Measurements from ENCODE around the gene SYPL1.
"Not testable (repeated sequence)": the region's sequence is repeated elsewhere in the genome, so short reads cannot be mapped to it uniquely, and the experiment has no call there.

Gene SYPL1

DNA sequence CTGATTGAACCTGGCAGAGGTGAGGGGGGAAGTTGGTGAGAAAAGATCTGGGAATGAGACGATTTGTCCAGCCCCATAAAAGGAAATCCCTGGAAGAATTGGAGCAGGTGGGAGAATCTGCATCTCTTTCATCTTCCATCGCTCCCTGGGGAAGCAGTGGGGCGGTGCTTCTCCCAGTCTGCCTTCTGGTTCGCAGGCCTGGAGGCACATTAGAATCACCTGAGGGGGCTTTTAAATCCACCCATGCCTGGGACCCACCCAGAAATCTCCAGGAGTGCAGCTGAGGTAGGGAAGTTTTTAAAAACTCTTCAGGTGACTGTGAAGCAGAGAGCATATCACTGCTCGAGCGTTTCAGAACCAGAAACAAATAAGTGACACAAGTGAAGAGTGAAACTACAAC lies 26.7 kb upstream of the SYPL1 start:
- H3K4me1 ChIP-seq (ENCODE audit: control insufficient read depth, insufficient read depth, low read length): peaks cover 13% of the 10 kb centered on the region
- H3K9me3 ChIP-seq (ENCODE audit: control insufficient read depth, insufficient read depth, low read depth, low read length): peaks cover 3% of the 10 kb centered on the region; the same call in 1 of the 2 replicates
- H3K27ac ChIP-seq (ENCODE audit: low read depth, low read length): no peak overlapping the region
- no peaks in the 10 kb centered on the region for H3K27me3 ChIP-seq (ENCODE audit: control insufficient read depth, insufficient read depth, low read length)
- no peak overlapping the region; the same call in 1 of the 2 replicates for H3K4me3 ChIP-seq (ENCODE audit: low read depth, low read length)
- H3K9ac ChIP-seq (ENCODE audit: low read length): peak overlapping the region; percentile 58
- H3K36me3 ChIP-seq (ENCODE audit: control insufficient read depth, insufficient read depth, low read length): no peaks in the 10 kb centered on the region

DNA sequence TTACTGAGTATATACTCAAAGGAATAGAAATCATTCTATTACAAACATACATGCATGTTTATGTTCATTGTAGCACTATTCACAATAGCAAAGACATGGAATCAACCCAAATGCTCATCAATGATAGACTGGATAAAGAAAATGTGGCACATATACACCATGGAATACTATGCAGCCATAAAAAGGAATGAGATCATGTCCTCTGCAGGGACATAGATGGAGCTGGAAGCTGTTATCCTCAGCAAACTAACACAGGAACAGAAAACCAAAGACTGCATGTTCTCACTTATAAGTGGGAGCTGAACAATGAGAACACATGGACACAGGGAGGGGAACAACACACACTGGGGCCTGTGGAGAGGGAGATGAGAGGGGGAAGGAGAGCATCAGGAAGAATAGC lies 26.1 kb upstream of the SYPL1 start:
- not testable (repeated sequence) for H3K36me3 ChIP-seq (ENCODE audit: control insufficient read depth, insufficient read depth, low read length); H3K9me3 ChIP-seq (ENCODE audit: control insufficient read depth, insufficient read depth, low read depth, low read length); H3K27ac ChIP-seq (ENCODE audit: low read depth, low read length); H3K4me1 ChIP-seq (ENCODE audit: control insufficient read depth, insufficient read depth, low read length); H3K4me3 ChIP-seq (ENCODE audit: low read depth, low read length); H3K9ac ChIP-seq (ENCODE audit: low read length); H3K27me3 ChIP-seq (ENCODE audit: control insufficient read depth, insufficient read depth, low read length)

DNA sequence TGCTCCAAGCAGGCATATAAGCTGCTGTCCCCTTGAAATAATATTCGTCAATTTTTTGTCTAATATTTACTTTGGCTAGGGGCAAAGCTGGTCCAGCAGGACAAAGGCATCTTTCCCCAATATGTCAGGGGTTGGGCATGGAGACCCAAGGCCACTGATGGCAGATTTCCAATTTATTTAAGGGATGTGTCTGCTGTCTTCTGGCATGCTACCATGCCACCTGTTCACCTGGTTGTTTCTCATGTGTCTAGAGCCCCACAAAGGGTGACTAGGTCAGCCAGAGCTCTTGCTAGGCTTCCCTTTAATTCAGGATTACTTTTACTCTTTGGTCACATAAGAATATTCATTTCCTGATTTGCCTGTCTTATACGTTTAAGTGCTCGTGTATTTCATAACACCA lies 22.1 kb upstream of the SYPL1 start:
- no peak overlapping the region for H3K27ac ChIP-seq (ENCODE audit: low read depth, low read length)
- no peak overlapping the region for H3K4me3 ChIP-seq (ENCODE audit: low read depth, low read length)
- no peaks in the 10 kb centered on the region for H3K36me3 ChIP-seq (ENCODE audit: control insufficient read depth, insufficient read depth, low read length)
- H3K9ac ChIP-seq (ENCODE audit: low read length): no peak overlapping the region
- no peaks in the 10 kb centered on the region for H3K27me3 ChIP-seq (ENCODE audit: control insufficient read depth, insufficient read depth, low read length)
- no peaks in the 10 kb centered on the region for H3K9me3 ChIP-seq (ENCODE audit: control insufficient read depth, insufficient read depth, low read depth, low read length)
- H3K4me1 ChIP-seq (ENCODE audit: control insufficient read depth, insufficient read depth, low read length): peaks cover 6% of the 10 kb centered on the region

DNA sequence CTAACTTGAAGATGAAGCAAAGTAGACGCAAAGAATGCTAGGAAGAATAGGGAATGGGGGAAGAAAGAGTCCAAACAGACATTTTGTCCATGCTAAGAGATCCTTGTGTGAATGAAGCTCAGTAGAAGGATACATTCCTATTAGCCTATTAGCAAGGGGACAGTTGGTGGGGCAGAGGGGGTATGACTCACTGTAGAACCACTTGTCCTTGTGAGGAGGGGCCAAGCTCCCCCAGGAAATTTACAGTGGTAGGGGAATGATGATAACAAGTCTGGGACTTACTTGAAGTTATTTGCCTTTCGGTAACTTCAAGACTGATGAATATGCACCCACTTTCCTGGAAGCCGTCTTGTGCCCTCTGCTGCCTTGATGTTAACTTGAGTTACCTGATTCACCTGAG lies 17.2 kb upstream of the SYPL1 start:
- Histone ChIP-seq H3K9me3 (ENCODE audit: control insufficient read depth, insufficient read depth, low read depth, low read length) (no peaks in the 10 kb centered on the region), H3K27me3 (ENCODE audit: control insufficient read depth, insufficient read depth, low read length) (no peaks in the 10 kb centered on the region)

DNA sequence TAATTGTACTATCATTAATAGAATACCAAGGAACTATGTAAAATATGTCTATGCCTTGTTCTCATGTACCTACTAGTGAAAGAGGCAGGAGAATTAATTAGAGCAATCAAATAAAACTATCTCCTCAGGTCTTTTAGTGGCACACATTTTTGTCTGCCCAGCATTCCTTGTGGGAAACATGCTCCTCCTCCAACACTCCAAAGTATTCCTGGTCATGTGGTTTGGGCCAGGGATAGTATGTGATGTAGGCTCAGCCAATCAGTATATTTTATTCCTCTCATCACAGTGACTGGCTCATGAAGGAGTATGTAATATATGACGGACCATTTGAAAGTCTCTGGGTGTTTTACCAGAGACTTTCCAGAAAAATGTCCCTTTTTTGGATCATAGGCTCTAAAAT lies 16.7 kb upstream of the SYPL1 start:
- Histone ChIP-seq H3K27me3 (ENCODE audit: control insufficient read depth, insufficient read depth, low read length) (no peaks in the 10 kb centered on the region), H3K36me3 (ENCODE audit: control insufficient read depth, insufficient read depth, low read length) (no peaks in the 10 kb centered on the region), H3K9me3 (ENCODE audit: control insufficient read depth, insufficient read depth, low read depth, low read length) (no peaks in the 10 kb centered on the region), H3K4me1 (ENCODE audit: control insufficient read depth, insufficient read depth, low read length) (peaks cover 4% of the 10 kb centered on the region; the same call in 1 of the 2 replicates), H3K27ac (ENCODE audit: low read depth, low read length) (no peak overlapping the region), H3K9ac (ENCODE audit: low read length) (no peak overlapping the region), H3K4me3 (ENCODE audit: low read depth, low read length) (no peak overlapping the region)

More for the DNA sequence above, 17.2 kb upstream of the SYPL1 start:
- no peaks in the 10 kb centered on the region for H3K36me3 ChIP-seq (ENCODE audit: control insufficient read depth, insufficient read depth, low read length)
- no peak overlapping the region for H3K27ac ChIP-seq (ENCODE audit: low read depth, low read length)
- H3K4me3 ChIP-seq (ENCODE audit: low read depth, low read length): no peak overlapping the region
- peaks cover 4% of the 10 kb centered on the region; the same call in 1 of the 2 replicates for H3K4me1 ChIP-seq (ENCODE audit: control insufficient read depth, insufficient read depth, low read length)
- H3K9ac ChIP-seq (ENCODE audit: low read length): no peak overlapping the region

DNA sequence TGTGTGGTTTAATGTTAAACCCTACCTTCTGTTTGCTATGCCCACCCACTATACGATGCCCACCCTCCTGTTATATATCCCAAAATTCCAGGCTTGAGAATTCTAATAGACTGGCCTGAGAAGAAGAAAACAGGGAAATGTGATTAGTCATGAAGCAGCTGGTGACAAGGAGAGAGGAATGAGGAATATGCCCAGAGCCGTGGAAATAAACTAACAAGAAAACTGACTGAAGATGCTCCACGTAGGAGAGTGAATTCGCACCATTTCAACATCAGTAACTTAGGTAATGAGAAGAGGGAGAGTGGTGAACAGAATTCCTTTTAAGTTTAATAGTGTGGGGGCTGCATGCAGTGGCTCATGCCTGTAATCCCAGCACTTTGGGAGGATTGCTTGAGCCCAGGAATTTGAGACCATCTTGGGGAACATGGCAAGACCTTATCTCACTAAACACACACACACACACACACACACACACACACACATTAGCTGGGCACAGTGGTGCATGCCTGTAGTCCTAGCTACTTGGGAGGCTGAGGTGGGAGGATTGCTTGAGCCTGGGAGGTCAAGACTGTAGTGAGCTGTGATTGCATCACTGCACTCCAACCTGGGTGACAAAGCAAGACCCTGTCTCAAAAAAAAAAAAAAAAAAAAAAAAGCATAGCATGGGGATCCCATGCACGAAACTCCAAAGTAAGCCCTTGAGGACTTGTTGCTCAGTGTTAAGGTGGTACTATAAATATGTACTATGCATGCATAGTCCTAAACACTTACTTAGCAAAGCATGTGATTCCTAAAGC lies 16.1 kb upstream of the SYPL1 start:
- no peaks in the 10 kb centered on the region for H3K36me3 ChIP-seq (ENCODE audit: control insufficient read depth, insufficient read depth, low read length)
- H3K4me3 ChIP-seq (ENCODE audit: low read depth, low read length): no peak overlapping the region
- H3K27me3 ChIP-seq (ENCODE audit: control insufficient read depth, insufficient read depth, low read length): no peaks in the 10 kb centered on the region
- peaks cover 4% of the 10 kb centered on the region; the same call in 1 of the 2 replicates for H3K4me1 ChIP-seq (ENCODE audit: control insufficient read depth, insufficient read depth, low read length)
- no peaks in the 10 kb centered on the region for H3K9me3 ChIP-seq (ENCODE audit: control insufficient read depth, insufficient read depth, low read depth, low read length)
- H3K9ac ChIP-seq (ENCODE audit: low read length): no peak overlapping the region
- no peak overlapping the region for H3K27ac ChIP-seq (ENCODE audit: low read depth, low read length)

DNA sequence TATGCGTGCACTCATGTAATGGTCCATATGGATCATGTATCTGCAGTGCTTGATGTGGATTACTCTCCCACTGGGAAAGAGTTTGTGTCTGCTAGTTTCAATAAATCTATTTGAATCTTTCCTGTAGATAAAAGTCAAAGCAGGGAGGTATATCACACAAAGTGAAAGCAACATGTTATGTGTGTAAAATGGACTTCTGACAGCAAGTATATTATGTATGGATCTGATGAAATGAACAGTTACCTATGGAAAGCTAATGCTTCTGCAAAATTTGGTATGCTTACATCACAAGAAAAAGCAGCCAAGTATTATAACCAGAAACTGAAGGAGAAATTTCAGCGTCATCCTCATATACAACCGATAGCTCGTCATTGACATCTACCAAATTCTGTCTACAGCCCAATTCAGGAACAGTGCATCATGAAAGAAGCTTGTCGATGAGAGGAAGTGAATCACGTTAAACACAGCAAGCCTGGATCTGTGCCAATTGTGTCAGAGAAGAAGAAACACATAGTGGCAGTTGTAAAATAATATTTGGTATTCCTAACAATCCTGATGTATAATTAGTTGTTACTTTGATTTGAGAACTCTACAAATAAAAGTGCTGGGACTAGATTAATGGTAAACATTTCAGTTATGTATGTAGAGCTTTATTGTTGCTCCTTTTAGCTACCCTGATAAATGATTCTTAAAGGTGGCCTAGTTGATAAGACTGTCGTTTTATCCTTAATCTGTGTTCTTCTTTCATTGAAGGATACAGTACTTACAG lies 14.2 kb upstream of the SYPL1 start:
- no peaks in the 10 kb centered on the region for H3K27me3 ChIP-seq (ENCODE audit: control insufficient read depth, insufficient read depth, low read length)
- H3K9ac ChIP-seq (ENCODE audit: low read length): no peak overlapping the region
- H3K4me1 ChIP-seq (ENCODE audit: control insufficient read depth, insufficient read depth, low read length): peaks cover 4% of the 10 kb centered on the region; the same call in 1 of the 2 replicates
- H3K9me3 ChIP-seq (ENCODE audit: control insufficient read depth, insufficient read depth, low read depth, low read length): no peaks in the 10 kb centered on the region
- H3K36me3 ChIP-seq (ENCODE audit: control insufficient read depth, insufficient read depth, low read length): no peaks in the 10 kb centered on the region
- H3K27ac ChIP-seq (ENCODE audit: low read depth, low read length): no peak overlapping the region
- no peak overlapping the region for H3K4me3 ChIP-seq (ENCODE audit: low read depth, low read length)

DNA sequence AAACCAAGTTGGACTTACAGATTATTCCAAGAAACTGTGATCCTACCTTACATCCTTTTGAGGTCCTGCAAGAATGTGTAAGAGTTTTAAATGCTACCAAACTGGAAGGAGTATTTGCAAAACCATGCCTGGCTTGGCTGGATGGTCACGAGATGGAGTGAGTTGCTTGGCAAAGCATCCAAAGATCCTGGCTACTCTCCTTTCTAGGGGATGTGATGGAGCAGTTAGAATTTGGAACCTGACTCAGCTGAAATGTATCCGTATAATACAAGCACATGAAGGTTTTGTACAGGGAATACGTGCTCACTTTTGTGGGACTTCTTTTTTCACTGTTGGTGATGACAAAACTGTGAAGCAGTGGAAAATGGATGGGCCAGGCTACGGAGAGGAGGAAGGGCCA lies 13.3 kb upstream of the SYPL1 start:
- Histone ChIP-seq H3K9me3 (ENCODE audit: control insufficient read depth, insufficient read depth, low read depth, low read length) (no peaks in the 10 kb centered on the region), H3K27ac (ENCODE audit: low read depth, low read length) (no peak overlapping the region), H3K4me1 (ENCODE audit: control insufficient read depth, insufficient read depth, low read length) (peaks cover 5% of the 10 kb centered on the region), H3K36me3 (ENCODE audit: control insufficient read depth, insufficient read depth, low read length) (no peaks in the 10 kb centered on the region), H3K27me3 (ENCODE audit: control insufficient read depth, insufficient read depth, low read length) (no peaks in the 10 kb centered on the region), H3K4me3 (ENCODE audit: low read depth, low read length) (no peak overlapping the region), H3K9ac (ENCODE audit: low read length) (no peak overlapping the region)

DNA sequence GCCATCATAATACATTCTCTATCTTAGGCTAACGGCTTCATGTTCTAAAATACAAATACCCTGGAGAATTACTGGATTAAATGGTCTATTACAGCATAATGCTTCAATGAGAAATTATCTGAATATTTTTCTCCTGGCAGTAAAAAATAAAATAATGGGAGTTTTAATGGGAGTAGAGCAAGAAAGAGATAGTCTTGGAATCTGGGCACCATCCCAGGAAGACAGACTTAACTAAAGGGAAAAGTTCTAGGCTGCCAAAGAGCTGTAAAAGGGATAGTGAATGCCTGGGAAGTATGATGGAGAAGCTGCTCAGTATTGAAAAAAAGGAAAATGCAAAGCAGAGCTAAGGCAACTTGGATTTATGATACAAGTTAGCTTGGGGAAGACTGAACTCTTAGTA lies 12.1 kb upstream of the SYPL1 start:
- Histone ChIP-seq H3K27ac (ENCODE audit: low read depth, low read length) (no peak overlapping the region), H3K9ac (ENCODE audit: low read length) (no peak overlapping the region), H3K4me1 (ENCODE audit: control insufficient read depth, insufficient read depth, low read length) (peaks cover 15% of the 10 kb centered on the region), H3K36me3 (ENCODE audit: control insufficient read depth, insufficient read depth, low read length) (no peaks in the 10 kb centered on the region), H3K27me3 (ENCODE audit: control insufficient read depth, insufficient read depth, low read length) (no peaks in the 10 kb centered on the region), H3K9me3 (ENCODE audit: control insufficient read depth, insufficient read depth, low read depth, low read length) (no peaks in the 10 kb centered on the region), H3K4me3 (ENCODE audit: low read depth, low read length) (no peak overlapping the region)

DNA sequence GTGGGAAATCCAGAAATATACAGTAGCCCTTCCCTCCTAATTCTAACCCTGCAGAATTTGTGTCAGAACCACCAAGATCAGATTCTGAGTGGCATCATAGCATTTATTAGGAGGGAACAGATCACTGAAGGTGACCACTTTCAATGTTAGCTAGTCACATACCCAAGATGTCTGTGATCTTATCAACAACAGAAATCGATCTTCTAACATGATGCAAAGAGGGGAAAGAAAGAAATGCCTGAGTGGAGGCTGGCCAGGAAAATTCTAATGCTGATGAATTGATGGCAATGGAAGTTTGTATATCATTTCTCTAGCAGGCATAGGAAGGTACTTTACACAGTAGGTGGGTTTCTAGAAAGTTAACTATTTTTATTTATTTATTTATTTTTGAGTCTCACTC lies 10.6 kb upstream of the SYPL1 start:
- Histone ChIP-seq H3K36me3 (ENCODE audit: control insufficient read depth, insufficient read depth, low read length) (no peaks in the 10 kb centered on the region), H3K4me1 (ENCODE audit: control insufficient read depth, insufficient read depth, low read length) (peaks cover 12% of the 10 kb centered on the region), H3K9ac (ENCODE audit: low read length) (no peak overlapping the region), H3K4me3 (ENCODE audit: low read depth, low read length) (no peak overlapping the region), H3K9me3 (ENCODE audit: control insufficient read depth, insufficient read depth, low read depth, low read length) (no peaks in the 10 kb centered on the region), H3K27ac (ENCODE audit: low read depth, low read length) (no peak overlapping the region), H3K27me3 (ENCODE audit: control insufficient read depth, insufficient read depth, low read length) (no peaks in the 10 kb centered on the region)

DNA sequence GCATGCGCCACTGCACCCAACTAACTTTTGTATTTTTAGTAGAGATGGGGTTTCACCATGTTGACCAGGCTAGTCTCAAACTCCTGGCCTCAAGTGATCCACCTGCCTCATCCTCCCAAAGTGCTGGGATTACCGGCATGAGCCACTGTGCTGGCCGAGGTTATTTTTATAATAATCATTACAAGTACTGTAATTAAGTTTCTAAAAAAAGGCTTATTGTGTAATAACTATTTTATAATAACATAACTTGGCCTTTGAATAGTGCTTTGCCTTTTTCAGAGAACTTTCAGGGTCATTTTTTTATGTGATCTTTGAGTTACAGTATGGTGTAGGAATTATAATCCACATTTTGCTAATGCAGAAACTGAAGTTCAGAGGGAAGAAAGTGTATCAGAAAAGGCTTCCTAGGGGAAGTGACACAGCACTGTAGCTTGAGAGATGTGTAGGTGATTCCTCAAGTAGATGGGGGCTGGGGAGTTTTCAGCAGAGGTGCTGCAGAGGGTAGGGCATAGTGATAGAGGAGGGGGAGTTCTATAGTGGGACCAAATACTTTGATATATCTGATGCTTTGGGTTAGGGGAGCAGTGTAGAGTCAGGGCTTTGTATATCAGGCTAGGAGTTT lies 9.2 kb upstream of the SYPL1 start:
- Histone ChIP-seq H3K27me3 (ENCODE audit: control insufficient read depth, insufficient read depth, low read length) (no peaks in the 10 kb centered on the region), H3K9ac (ENCODE audit: low read length) (no peak overlapping the region), H3K4me1 (ENCODE audit: control insufficient read depth, insufficient read depth, low read length) (peaks cover 12% of the 10 kb centered on the region), H3K27ac (ENCODE audit: low read depth, low read length) (no peak overlapping the region), H3K4me3 (ENCODE audit: low read depth, low read length) (no peak overlapping the region), H3K36me3 (ENCODE audit: control insufficient read depth, insufficient read depth, low read length) (no peaks in the 10 kb centered on the region), H3K9me3 (ENCODE audit: control insufficient read depth, insufficient read depth, low read depth, low read length) (no peaks in the 10 kb centered on the region)

Measured in HUES6 (cell line).